ENCODE data around the gene RFT1. TPM values are rescaled to one million over a fixed set of nuclear protein-coding genes. Genes with fewer than 3 reads are reported as not detected.
A peak's percentile ranks its signal among the peaks of the same experiment; 100 is the strongest.

The RFT1 gene
- polyA plus RNA-seq, 3 donors = 8.2 to 34.9 (median 25.6) TPM

DNA sequence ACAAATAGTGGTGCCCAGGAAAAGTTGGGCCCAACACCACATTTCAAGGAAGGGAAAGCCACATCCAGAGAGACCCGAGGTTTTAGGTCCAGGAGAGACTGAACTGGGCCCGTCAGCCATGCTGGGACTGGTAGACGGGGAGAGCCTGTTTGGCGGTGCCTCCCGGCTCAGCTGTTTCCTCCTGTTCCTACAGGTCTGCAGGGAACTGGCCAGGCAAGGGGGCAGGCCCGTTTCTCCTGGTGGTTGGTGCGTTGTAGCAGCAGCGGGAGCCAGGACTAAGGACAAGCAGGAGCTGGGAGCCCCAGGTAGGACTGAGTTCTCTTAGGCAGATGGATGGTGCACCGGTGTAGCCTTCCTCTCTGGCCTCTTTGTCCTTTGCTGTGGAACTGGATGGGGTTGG lies 34.7 kb upstream of the RFT1 start:
- Mint-ChIP-seq H3K27ac (peak overlapping the region; percentile 50 to 99 (median 86)), H3K4me1 (peaks cover 81% of the 10 kb centered on the region), H3K9me3 (peaks cover 0 to 1% (median 0%) of the 10 kb centered on the region in 7 donors), H3K36me3 (peaks cover 16 to 48% of the 10 kb centered on the region in 2 donors), H3K4me3 (peak overlapping the region; percentile 24 to 51), H3K27me3 (ENCODE audit: low read depth in 3 of 3) (peaks cover 0 to 1% (median 0%) of the 10 kb centered on the region in 3 donors)
- Histone ChIP-seq H3K27ac (ENCODE audit: low read depth in 1 of 2, low read length in 2 of 2) (peak overlapping the region; percentile 78 to 93), H2AFZ (ENCODE audit: insufficient read depth, low read depth, low read length, poor library complexity, severe bottlenecking) (no peak overlapping the region), H3K4me1 (ENCODE audit: control insufficient read depth in 1 of 2, insufficient read depth in 2 of 2, low read length in 2 of 2) (peaks cover 78 to 82% of the 10 kb centered on the region in 2 donors), H3K4me2 (replicated peaks; ENCODE audit: extremely low read depth, low read length, poor library complexity, severe bottlenecking) (peak overlapping the region; percentile 99), H3K79me2 (ENCODE audit: insufficient read depth, low read length) (peaks cover 100% of the 10 kb centered on the region), H3K9ac (ENCODE audit: insufficient read depth, low read length, poor library complexity, severe bottlenecking) (no peak overlapping the region), H4K20me1 (ENCODE audit: insufficient read depth, low read length) (peaks cover 85% of the 10 kb centered on the region), H3K36me3 (replicated peaks in 1 of 2; ENCODE audit: control insufficient read depth in 1 of 2, insufficient read depth in 2 of 2, low read length in 2 of 2) (peaks cover 20 to 22% of the 10 kb centered on the region in 2 donors), H3K4me3 (replicated peaks in 1 of 3; ENCODE audit: low read depth in 2 of 3, low read length in 3 of 3) (peak overlapping the region in 1 of 3 experiments; percentile 93), H3K9me3 (replicated peaks in 1 of 2; ENCODE audit: control insufficient read depth in 1 of 2, insufficient read depth in 1 of 2, low read length in 2 of 2) (no peaks in the 10 kb centered on the region), H3K27me3 (ENCODE audit: control insufficient read depth in 2 of 2, insufficient read depth in 2 of 2, low read length in 2 of 2) (no peaks in the 10 kb centered on the region)
- whole genome bisulfite sequencing (ENCODE audit: insufficient coverage) = 47% methylated on average over 8 of the region's 9 CpGs
- intact Hi-C loops (cut with micrococcal nuclease) = loop anchor here (5.0 to 10.0 kb wide), 4 partner anchors 33 to 92 kb away; partner anchors contain the start of genes RFT1 (in 2 of the 2) and TKT (in 1 of the 2)
- TF ChIP-seq, protein P1, sequence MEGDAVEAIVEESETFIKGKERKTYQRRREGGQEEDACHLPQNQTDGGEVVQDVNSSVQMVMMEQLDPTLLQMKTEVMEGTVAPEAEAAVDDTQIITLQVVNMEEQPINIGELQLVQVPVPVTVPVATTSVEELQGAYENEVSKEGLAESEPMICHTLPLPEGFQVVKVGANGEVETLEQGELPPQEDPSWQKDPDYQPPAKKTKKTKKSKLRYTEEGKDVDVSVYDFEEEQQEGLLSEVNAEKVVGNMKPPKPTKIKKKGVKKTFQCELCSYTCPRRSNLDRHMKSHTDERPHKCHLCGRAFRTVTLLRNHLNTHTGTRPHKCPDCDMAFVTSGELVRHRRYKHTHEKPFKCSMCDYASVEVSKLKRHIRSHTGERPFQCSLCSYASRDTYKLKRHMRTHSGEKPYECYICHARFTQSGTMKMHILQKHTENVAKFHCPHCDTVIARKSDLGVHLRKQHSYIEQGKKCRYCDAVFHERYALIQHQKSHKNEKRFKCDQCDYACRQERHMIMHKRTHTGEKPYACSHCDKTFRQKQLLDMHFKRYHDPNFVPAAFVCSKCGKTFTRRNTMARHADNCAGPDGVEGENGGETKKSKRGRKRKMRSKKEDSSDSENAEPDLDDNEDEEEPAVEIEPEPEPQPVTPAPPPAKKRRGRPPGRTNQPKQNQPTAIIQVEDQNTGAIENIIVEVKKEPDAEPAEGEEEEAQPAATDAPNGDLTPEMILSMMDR (IDR thresholded peaks at IDR 0.05) = no peak
- DNase-seq = no peak

DNA sequence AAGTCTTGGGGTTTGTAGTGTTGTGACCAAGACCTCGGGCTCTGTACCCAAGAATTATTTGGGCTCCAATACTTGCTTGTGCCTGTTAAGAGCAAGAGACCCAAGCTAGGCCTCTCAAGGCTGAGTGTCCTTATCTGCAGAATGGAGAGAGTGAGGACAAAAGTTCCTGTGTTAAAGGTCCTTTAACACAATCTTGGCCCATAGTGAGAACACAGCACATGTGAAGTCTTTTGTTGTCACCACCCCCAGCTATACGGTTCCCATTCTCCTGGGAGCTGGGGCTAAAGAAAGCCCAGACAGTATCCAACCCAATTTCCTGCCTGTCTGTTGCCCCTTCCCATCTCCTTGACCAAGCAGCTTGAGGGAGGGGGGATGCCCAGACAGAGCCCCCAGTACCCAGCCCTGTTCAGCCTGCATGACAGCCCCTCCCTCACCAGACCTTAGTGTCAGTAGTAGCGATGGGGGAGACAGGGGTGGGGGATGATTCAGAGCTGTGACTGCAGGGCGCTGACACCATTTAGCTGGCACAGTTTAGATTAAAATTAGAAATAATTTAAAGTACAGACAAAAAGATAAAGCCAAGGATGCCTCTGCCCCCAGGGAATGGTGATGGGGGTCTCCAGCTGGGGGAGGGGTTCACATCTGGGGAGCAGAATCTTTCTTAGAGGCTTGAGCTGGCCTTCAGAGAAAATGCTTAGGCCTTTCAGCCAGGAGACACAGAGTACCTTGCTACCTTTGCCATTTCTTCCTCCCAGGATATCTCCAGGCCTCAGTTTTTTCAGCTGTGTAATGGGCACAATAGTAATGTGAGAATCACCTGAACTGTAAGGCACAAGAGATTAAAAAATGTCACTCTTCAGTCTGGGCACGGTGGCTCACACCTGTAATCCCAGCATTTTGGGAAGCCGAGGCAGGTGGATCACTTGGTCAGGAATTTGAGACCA lies 33.5 kb upstream of the RFT1 start:
- TF ChIP-seq, protein P1 (IDR thresholded peaks at IDR 0.05) = no peak
- Histone ChIP-seq H3K4me1 (ENCODE audit: control insufficient read depth in 1 of 2, insufficient read depth in 2 of 2, low read length in 2 of 2) (peaks cover 79 to 82% of the 10 kb centered on the region in 2 donors), H3K9me3 (replicated peaks in 1 of 2; ENCODE audit: control insufficient read depth in 1 of 2, insufficient read depth in 1 of 2, low read length in 2 of 2) (no peaks in the 10 kb centered on the region), H3K4me2 (replicated peaks; ENCODE audit: extremely low read depth, low read length, poor library complexity, severe bottlenecking) (peak overlapping the region; percentile 99), H4K20me1 (ENCODE audit: insufficient read depth, low read length) (peaks cover 75% of the 10 kb centered on the region), H3K4me3 (replicated peaks in 1 of 3; ENCODE audit: low read depth in 2 of 3, low read length in 3 of 3) (peak overlapping the region; percentile 65 to 97 (median 93)), H3K9ac (ENCODE audit: insufficient read depth, low read length, poor library complexity, severe bottlenecking) (peak overlapping the region; percentile 87), H3K27ac (ENCODE audit: low read depth in 1 of 2, low read length in 2 of 2) (peak overlapping the region; percentile 86 to 93), H3K27me3 (ENCODE audit: control insufficient read depth in 2 of 2, insufficient read depth in 2 of 2, low read length in 2 of 2) (no peaks in the 10 kb centered on the region), H3K79me2 (ENCODE audit: insufficient read depth, low read length) (peaks cover 96% of the 10 kb centered on the region), H3K36me3 (replicated peaks in 1 of 2; ENCODE audit: control insufficient read depth in 1 of 2, insufficient read depth in 2 of 2, low read length in 2 of 2) (peaks cover 20 to 22% of the 10 kb centered on the region in 2 donors), H2AFZ (ENCODE audit: insufficient read depth, low read depth, low read length, poor library complexity, severe bottlenecking) (no peak overlapping the region)
- peak overlapping the region; percentile 93 to 99 (median 96) for H3K27ac Mint-ChIP-seq
- intact Hi-C loops (cut with micrococcal nuclease) = loop anchor here (5.0 to 10.0 kb wide), 3 partner anchors 41 to 94 kb away; partner anchors contain the start of gene TKT (in 1 of the 2)
- peaks cover 0 to 1% (median 0%) of the 10 kb centered on the region in 3 donors for H3K27me3 Mint-ChIP-seq (ENCODE audit: low read depth in 3 of 3)
- peaks cover 81% of the 10 kb centered on the region for H3K4me1 Mint-ChIP-seq
- H3K36me3 Mint-ChIP-seq = peaks cover 16 to 38% of the 10 kb centered on the region in 2 donors
- 70% methylated on average over 4 of the region's 6 CpGs for WGBS (ENCODE audit: insufficient coverage)
- H3K9me3 Mint-ChIP-seq = peaks cover 0 to 1% (median 0%) of the 10 kb centered on the region in 7 donors
- H3K4me3 Mint-ChIP-seq = peak overlapping the region; percentile 87 to 100
- no peak for DNase-seq

Measured in CD14-positive monocyte (primary cell).